K562 (cell line): ENCODE results near the gene EP300. TPM values are rescaled to one million over a fixed set of nuclear protein-coding genes. Genes with fewer than 3 reads are reported as not detected.

Experiments
- ATAC-seq: fragments of 200-7000 bp; cut with Tn5 transposase; 3 replicates; pipeline ENCODE4 v1.9.1; 2020; ENCODE audit warnings: moderate library complexity
- BruUV-seq: library from RNA; stranded (reverse); fragments of 400-500 nt; replicated peaks from 2 replicates; lab custom pipeline; 2021; lab: Mats Ljungman, UMichigan
- CTCF ChIA-PET: fragments of 300-600 bp; formaldehyde crosslinking; extraction: SDS; loops from one replicate; lab custom pipeline; 2021; ENCODE audit warnings: low intra/inter-chr PET ratio; lab: Yijun Ruan, JAX
- POLR2A ChIA-PET: fragments of 300-600, 350-650 bp; sonication (Branson Sonifier 250); formaldehyde crosslinking; extraction: SDS; loops from one replicate; lab custom pipeline; 2021; ENCODE audit warnings: antibody characterized with exemption, inconsistent platforms; lab: Yijun Ruan, JAX
- DNase-seq, 4 experiments: peaks; one replicate each; pipeline versions ENCODE4 v3.0.0 to v3.0.0-alpha.2; 2011 to 2018; ENCODE audit warnings: low spot score in 3 of 4, mixed read lengths in 3 of 4; ENCODE audit errors: extremely low read depth in 1 of 4
- FAIRE-seq: peaks from 2 replicates; lab custom pipeline; 2011; peaks lifted over from hg19 to GRCh38; lab: Jason Lieb, UNC
- H2AFZ ChIP-seq: 2 replicates; pipeline ENCODE4 v1.6.0; 2011; ENCODE audit warnings: low read depth, low read length, control low read depth, inconsistent platforms
- H3K27ac ChIP-seq: fragments of 200-600 bp; 3 replicates; pipeline ENCODE4 v1.8.0; 2011; ENCODE audit warnings: low read depth, mild to moderate bottlenecking, control low read depth, inconsistent platforms, low read length, moderate library complexity, mixed read lengths; ENCODE audit errors: extremely low read depth
- H3K27me3 ChIP-seq, 2 experiments: fragments of 300-600 bp in 1 of 2; 2 replicates in 1 of 2; 3 replicates in 1 of 2; pipeline versions ENCODE4 v1.6.0 to v1.8.0; 2011; ENCODE audit warnings: inconsistent platforms in 2 of 2, low read length in 2 of 2, mild to moderate bottlenecking in 1 of 2, mixed read lengths in 1 of 2, moderate library complexity in 1 of 2; ENCODE audit not compliant: control insufficient read depth in 2 of 2, insufficient read depth in 2 of 2
- H3K36me3 ChIP-seq: fragments of 300-600 bp; 3 replicates; pipeline ENCODE4 v1.8.0; 2011; ENCODE audit warnings: mild to moderate bottlenecking, low read length, inconsistent platforms; ENCODE audit not compliant: control insufficient read depth, insufficient read depth
- H3K4me1 ChIP-seq, 2 experiments: fragments of 200-600 bp in 1 of 2; replicated peaks in 1 of 2; 2 replicates in 1 of 2; 3 replicates in 1 of 2; pipeline versions ENCODE4 v1.5.1 to v1.8.0; 2011; ENCODE audit warnings: inconsistent platforms in 2 of 2, low read length in 2 of 2, mild to moderate bottlenecking in 1 of 2, mixed read lengths in 1 of 2, moderate library complexity in 1 of 2; ENCODE audit not compliant: control insufficient read depth in 2 of 2, insufficient read depth in 2 of 2
- H3K4me2 ChIP-seq: 2 replicates; pipeline ENCODE4 v1.6.1; 2011; ENCODE audit warnings: low read length, control low read depth, inconsistent platforms, mixed read lengths; ENCODE audit not compliant: insufficient read depth
- H3K4me3 ChIP-seq: fragments of 200-600 bp; sonication (generic), shearing (Covaris generic); 2 replicates; pipeline ENCODE4 v1.5.1; 2016; ENCODE audit warnings: control low read depth, inconsistent platforms
- H3K79me2 ChIP-seq: fragments of 200-600 bp; 3 replicates; pipeline ENCODE4 v1.8.0; 2011; ENCODE audit warnings: low read length, inconsistent platforms; ENCODE audit not compliant: control insufficient read depth, insufficient read depth
- H3K9ac ChIP-seq, 2 experiments: 2 replicates each; pipeline versions ENCODE4 v1.6.0 to v1.6.1; 2011; ENCODE audit warnings: low read depth in 2 of 2, low read length in 2 of 2, control low read depth in 1 of 2, inconsistent platforms in 1 of 2, mild to moderate bottlenecking in 1 of 2, mixed read lengths in 1 of 2; ENCODE audit not compliant: insufficient read depth in 1 of 2
- H3K9me1 ChIP-seq: one replicate; pipeline ENCODE4 v1.6.0; 2011; ENCODE audit warnings: inconsistent platforms, mild to moderate bottlenecking, low read length, moderate library complexity; ENCODE audit not compliant: control insufficient read depth, insufficient read depth
- H3K9me3 ChIP-seq: replicated peaks from 2 replicates; pipeline ENCODE4 v1.5.1; 2011; ENCODE audit warnings: low read depth, low read length, inconsistent platforms; ENCODE audit not compliant: control insufficient read depth, insufficient read depth
- H4K20me1 ChIP-seq: replicated peaks from 2 replicates; pipeline ENCODE4 v1.6.1; 2011; ENCODE audit warnings: low read length, inconsistent platforms, mixed read lengths; ENCODE audit not compliant: control insufficient read depth, insufficient read depth
- CEBPB ChIP-seq: fragments of 450-650 bp; IDR thresholded peaks from 2 replicates; pipeline ENCODE4 v1.6.1; 2016; ENCODE audit warnings: missing genetic modification characterization, missing compliant biosample characterization
- HDAC2 ChIP-seq: fragments of 450-650 bp; IDR thresholded peaks from 2 replicates; pipeline ENCODE4 v1.6.1; 2016; ENCODE audit warnings: mild to moderate bottlenecking
- KDM5B ChIP-seq: fragments of 200-600 bp; sonication (generic); IDR thresholded peaks from 2 replicates; pipeline ENCODE4 v1.6.1; 2012; ENCODE audit warnings: low read depth, mild to moderate bottlenecking, moderate library complexity, low read length, control low read depth, inconsistent platforms; ENCODE audit not compliant: insufficient replicate concordance
- NFYB ChIP-seq: IDR thresholded peaks from 2 replicates; pipeline ENCODE4 v1.6.1; 2011; ENCODE audit warnings: mild to moderate bottlenecking, moderate library complexity; ENCODE audit not compliant: insufficient read length; ENCODE audit errors: extremely low read depth
- ZNF282 ChIP-seq: sonication (generic); formaldehyde crosslinking; IDR thresholded peaks from 2 replicates; pipeline ENCODE4 v1.8.1; 2023; ENCODE audit warnings: missing genetic modification reagents
- WGBS: fragments of 100-300 bp; shearing (Covaris generic); methylation state at CpG from one replicate; pipeline ENCODE4 v1.1.6; 2016; ENCODE audit warnings: low coverage, mixed read lengths; ENCODE audit not compliant: insufficient coverage; ENCODE audit errors: missing lambda C conversion rate; 5-methylcytosine and 5-hydroxymethylcytosine counted together
- in situ Hi-C: fragments of 300-500 bp; cut with MboI; formaldehyde crosslinking; loops from 4 replicates; pipeline ENCODE4 v1.15.0; 2018; ENCODE audit warnings: inconsistent platforms, mixed read lengths
- intact Hi-C: fragments of 100-400 bp; cut with micrococcal nuclease; formaldehyde crosslinking; loops from 2 replicates; pipeline ENCODE4 v1.14.2; 2022
- polyA plus RNA-seq, 8 experiments: library from polyadenylated mRNA; depleted of rRNA in 4 of 8; stranded (reverse) in 5 of 8; unstranded in 3 of 8; fragments of >200 nt; fragmentation: Nextera tagmentation in 2 of 8; fragmentation: Illumina TruSeq in 1 of 8; extraction: Ambion mirVana in 2 of 8; extraction: Trizol in 1 of 8; gene quantifications; 2 replicates each; pipeline versions ENCODE4 v1.2.1 to v1.2.3, GENCODE V29; 2011 to 2014; ENCODE audit warnings: inconsistent platforms in 1 of 8, missing spikeins in 1 of 8
- total RNA-seq, 7 experiments: library from RNA; depleted of rRNA in 6 of 7; stranded (reverse); fragments of >200 nt in 6 of 7; fragmentation: Illumina TruSeq in 2 of 7; extraction: Trizol in 2 of 7; gene quantifications; 2 replicates each; pipeline versions ENCODE4 v1.2.1 to v1.2.3, GENCODE V29; 2011 to 2021; ENCODE audit warnings: low replicate concordance in 1 of 7
- TF ChIP-seq, protein P1 (sequence below): fragments of 250-450 bp; sonication (Bioruptor Pico); IDR thresholded peaks from 2 replicates; pipeline ENCODE4 v1.4.0; 2020
- TF ChIP-seq, protein P2 (sequence below): conservative IDR thresholded peaks from 2 replicates; pipeline ENCODE4 v1.6.1; 2011; ENCODE audit warnings: low read depth, mild to moderate bottlenecking, low read length; ENCODE audit not compliant: control insufficient read depth
- TF ChIP-seq, protein P3 (sequence below): fragments of 250-450 bp; sonication (Bioruptor Pico); IDR thresholded peaks from 2 replicates; pipeline ENCODE4 v1.5.0; 2021; ENCODE audit warnings: mild to moderate bottlenecking, moderate library complexity

Gene EP300
- total and polyA plus RNA-seq, 9 of the 15 experiments (the other 6 are each of a cell fraction or from before 2014, with no cell fraction given): 2.2 to 28.6 (median 10.9) TPM

DNA sequence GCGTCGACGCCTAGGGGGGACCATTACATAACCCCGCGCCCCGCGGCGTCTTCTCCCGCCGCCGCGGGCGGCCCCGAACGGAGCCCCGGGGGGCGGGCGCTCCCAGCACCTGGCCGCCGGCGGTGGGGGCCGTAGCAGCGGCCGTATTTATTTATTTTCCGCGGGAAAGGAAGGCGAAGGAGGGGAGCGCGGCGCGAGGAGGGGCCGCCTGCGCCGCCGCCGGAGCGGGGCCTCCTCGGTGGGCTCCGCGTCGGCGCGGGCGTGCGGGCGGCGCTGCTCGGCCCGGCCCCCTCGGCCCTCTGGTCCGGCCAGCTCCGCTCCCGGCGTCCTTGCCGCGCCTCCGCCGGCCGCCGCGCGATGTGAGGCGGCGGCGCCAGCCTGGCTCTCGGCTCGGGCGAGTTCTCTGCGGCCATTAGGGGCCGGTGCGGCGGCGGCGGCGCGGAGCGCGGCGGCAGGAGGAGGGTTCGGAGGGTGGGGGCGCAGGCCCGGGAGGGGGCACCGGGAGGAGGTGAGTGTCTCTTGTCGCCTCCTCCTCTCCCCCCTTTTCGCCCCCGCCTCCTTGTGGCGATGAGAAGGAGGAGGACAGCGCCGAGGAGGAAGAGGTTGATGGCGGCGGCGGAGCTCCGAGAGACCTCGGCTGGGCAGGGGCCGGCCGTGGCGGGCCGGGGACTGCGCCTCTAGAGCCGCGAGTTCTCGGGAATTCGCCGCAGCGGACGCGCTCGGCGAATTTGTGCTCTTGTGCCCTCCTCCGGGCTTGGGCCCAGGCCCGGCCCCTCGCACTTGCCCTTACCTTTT, at the start of gene EP300 (continued):
- TF ChIP-seq, protein P1, sequence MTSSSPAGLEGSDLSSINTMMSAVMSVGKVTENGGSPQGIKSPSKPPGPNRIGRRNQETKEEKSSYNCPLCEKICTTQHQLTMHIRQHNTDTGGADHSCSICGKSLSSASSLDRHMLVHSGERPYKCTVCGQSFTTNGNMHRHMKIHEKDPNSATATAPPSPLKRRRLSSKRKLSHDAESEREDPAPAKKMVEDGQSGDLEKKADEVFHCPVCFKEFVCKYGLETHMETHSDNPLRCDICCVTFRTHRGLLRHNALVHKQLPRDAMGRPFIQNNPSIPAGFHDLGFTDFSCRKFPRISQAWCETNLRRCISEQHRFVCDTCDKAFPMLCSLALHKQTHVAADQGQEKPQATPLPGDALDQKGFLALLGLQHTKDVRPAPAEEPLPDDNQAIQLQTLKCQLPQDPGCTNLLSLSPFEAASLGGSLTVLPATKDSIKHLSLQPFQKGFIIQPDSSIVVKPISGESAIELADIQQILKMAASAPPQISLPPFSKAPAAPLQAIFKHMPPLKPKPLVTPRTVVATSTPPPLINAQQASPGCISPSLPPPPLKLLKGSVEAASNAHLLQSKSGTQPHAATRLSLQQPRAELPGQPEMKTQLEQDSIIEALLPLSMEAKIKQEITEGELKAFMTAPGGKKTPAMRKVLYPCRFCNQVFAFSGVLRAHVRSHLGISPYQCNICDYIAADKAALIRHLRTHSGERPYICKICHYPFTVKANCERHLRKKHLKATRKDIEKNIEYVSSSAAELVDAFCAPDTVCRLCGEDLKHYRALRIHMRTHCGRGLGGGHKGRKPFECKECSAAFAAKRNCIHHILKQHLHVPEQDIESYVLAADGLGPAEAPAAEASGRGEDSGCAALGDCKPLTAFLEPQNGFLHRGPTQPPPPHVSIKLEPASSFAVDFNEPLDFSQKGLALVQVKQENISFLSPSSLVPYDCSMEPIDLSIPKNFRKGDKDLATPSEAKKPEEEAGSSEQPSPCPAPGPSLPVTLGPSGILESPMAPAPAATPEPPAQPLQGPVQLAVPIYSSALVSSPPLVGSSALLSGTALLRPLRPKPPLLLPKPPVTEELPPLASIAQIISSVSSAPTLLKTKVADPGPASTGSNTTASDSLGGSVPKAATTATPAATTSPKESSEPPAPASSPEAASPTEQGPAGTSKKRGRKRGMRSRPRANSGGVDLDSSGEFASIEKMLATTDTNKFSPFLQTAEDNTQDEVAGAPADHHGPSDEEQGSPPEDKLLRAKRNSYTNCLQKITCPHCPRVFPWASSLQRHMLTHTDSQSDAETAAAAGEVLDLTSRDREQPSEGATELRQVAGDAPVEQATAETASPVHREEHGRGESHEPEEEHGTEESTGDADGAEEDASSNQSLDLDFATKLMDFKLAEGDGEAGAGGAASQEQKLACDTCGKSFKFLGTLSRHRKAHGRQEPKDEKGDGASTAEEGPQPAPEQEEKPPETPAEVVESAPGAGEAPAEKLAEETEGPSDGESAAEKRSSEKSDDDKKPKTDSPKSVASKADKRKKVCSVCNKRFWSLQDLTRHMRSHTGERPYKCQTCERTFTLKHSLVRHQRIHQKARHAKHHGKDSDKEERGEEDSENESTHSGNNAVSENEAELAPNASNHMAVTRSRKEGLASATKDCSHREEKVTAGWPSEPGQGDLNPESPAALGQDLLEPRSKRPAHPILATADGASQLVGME (CRISPR knock-in tag): 0 out of 2 replicates have a peak, but pooled peaks have one; percentile 23
- no peak for TF ChIP-seq ZNF282
- TF ChIP-seq, all 486 proteins: peak for 47

DNA sequence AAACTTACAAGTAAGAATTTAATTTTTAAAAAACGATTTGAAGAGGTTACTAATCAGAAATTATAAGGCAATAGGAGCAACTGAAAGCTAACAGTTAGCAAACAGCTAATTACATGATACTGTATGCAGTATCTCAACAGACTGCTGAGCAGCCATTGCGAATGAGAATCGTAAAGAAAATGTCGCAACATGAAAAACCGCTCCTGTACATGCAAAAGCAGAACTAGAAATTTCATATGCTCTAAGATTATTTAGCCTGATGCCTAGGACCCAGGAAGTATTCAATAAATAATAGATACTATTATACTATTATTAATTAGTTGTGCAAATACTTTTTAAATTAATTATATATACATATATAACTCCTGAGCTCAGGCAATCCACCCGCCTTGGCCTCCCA, 48.7 kb upstream of the EP300 start:
- Histone ChIP-seq H4K20me1 (no peaks in the 10 kb centered on the region), H3K4me3 (no peak overlapping the region), H3K9ac (no peak overlapping the region), H3K4me1 (peaks cover 1 to 2% of the 10 kb centered on the region in 2 experiments; a peak in 4 of 5 replicates), H3K79me2 (no peaks in the 10 kb centered on the region), H3K27me3 (no peaks in the 10 kb centered on the region), H3K9me1 (no peaks in the 10 kb centered on the region), H3K4me2 (no peak overlapping the region), H2AFZ (no peak overlapping the region), H3K36me3 (no peaks in the 10 kb centered on the region), H3K27ac (no peak overlapping the region), H3K9me3 (no peaks in the 10 kb centered on the region)
- 38% methylated on average over 6 of the region's 6 CpGs for WGBS
- FAIRE-seq (no peak), ATAC-seq (no peak), DNase-seq (no peak)
- in situ Hi-C loops: no loop called here
- intact Hi-C loops: no loop called here
- ChIA-PET CTCF (no interaction called here), POLR2A (interaction anchor here (0.7 kb wide), 1 partner anchor 16 kb away, joined by 3 read pairs; no protein-coding TSS in a partner anchor)
- TF ChIP-seq KDM5B (no peak), NFYB (no peak), CEBPB (tag) (peak; percentile 56), HDAC2 (no peak)
- TF ChIP-seq, protein P2, sequence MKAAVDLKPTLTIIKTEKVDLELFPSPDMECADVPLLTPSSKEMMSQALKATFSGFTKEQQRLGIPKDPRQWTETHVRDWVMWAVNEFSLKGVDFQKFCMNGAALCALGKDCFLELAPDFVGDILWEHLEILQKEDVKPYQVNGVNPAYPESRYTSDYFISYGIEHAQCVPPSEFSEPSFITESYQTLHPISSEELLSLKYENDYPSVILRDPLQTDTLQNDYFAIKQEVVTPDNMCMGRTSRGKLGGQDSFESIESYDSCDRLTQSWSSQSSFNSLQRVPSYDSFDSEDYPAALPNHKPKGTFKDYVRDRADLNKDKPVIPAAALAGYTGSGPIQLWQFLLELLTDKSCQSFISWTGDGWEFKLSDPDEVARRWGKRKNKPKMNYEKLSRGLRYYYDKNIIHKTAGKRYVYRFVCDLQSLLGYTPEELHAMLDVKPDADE: no peak
- TF ChIP-seq, protein P3, sequence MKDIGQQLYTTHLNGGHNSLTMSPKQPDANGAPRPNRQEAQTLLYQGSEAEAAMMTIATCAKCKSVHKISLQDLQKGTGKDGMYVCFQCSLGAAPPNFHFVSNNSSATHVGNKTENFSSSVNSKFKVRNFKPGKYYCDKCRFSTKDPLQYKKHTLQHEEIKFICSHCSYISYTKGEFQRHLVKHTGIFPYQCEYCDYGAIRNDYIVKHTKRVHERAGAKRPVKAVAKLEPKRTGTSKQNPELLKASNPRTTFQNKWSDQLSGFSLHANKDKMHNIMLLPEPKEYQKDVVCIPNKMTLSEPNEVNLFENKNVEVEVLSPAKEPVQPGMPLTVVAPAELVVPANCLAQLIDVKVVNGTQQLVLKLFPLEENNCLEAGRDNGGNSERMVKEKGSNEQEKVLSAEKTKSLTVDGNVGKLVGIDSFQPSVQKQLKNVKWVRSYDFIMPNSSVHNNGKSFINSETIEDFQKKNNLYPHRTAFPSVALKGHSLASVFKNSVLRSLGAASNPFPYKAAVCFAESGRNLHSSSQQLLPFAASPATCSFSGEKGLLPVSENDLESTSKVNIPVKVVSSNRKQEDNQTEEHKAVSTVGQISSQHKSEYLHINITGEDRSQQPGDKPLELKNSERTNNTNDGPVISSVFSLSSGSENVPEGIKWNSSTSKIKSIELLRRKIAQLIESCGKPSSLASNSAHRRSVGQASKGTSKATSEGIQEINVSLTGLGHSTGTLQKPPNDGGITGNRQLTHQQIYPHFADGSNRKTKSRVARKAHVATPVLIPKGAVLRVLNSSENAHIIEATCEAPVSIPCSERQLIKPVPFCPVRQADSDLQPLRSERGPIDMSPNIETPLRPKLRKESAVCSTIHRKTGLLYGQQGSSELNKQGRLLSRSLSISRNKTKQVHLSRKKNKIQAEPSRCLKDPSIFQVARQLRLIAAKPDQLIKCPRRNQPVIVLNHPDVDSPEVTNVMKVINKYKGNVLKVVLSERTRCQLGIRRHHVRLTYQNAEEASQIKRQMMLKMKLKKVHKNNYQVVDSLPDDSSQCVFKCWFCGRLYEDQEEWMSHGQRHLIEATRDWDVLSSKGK (CRISPR knock-in tag): no peak
- no TSS peak for BruUV-seq
